Tibial artery (tissue), 4 donors: ENCODE measurements around the gene TLR5.

Experiments
- DNase-seq, 2 donors: peaks; one replicate each; pipeline ENCODE4 v3.0.0-alpha.2; 2019
- H3K27ac ChIP-seq, 2 donors: fragments of 200-600 bp; sonication (generic) in 1 of 2; 1 replicate in 1 of 2; 2 replicates in 1 of 2; pipeline ENCODE4 v1.5.1; 2018 to 2019; ENCODE audit warnings: mild to moderate bottlenecking in 1 of 2
- H3K27me3 ChIP-seq, 2 donors: fragments of 200-600 bp; sonication (generic) in 1 of 2; one replicate each; pipeline versions ENCODE4 v1.5.1 to v1.6.0; 2016 to 2019
- H3K36me3 ChIP-seq, 3 donors: fragments of 200-600 bp; sonication (generic) in 2 of 3; one replicate each; pipeline ENCODE4 v1.5.1; 2016 to 2019; ENCODE audit warnings: mild to moderate bottlenecking in 2 of 3
- H3K4me1 ChIP-seq, 4 donors: fragments of 200-600 bp; sonication (generic) in 2 of 4; 1 replicate in 3 of 4; 2 replicates in 1 of 4; pipeline ENCODE4 v1.5.1; 2016 to 2019
- H3K4me3 ChIP-seq, 2 donors: fragments of 200-600 bp; sonication (generic) in 1 of 2; 1 replicate in 1 of 2; 2 replicates in 1 of 2; pipeline ENCODE4 v1.5.1; 2018 to 2019; ENCODE audit warnings: mild to moderate bottlenecking in 2 of 2
- H3K9me3 ChIP-seq, 3 donors: fragments of 200-600 bp; sonication (generic) in 1 of 3; one replicate each; pipeline ENCODE4 v1.5.1; 2016 to 2019
- intact Hi-C: fragments of 100-400 bp; cut with DNase I; formaldehyde crosslinking; loops from one replicate; pipeline ENCODE4 v1.15.0; 2023; ENCODE audit warnings: low total_unique reads
- TF ChIP-seq, protein P1 (sequence below), 2 experiments: fragments of 200-600 bp in 1 of 2; fragments of 450-650 bp in 1 of 2; IDR thresholded peaks; one replicate each; pipeline ENCODE4 v1.5.1; 2017 to 2019; ENCODE audit warnings: antibody characterized with exemption in 2 of 2, mild to moderate bottlenecking in 1 of 2, moderate library complexity in 1 of 2

Gene TLR5

GRCh38 chr1:223066415-223066814 lies 76.6 kb downstream of the TLR5 start:
- Histone ChIP-seq H3K4me3 (no peak overlapping the region), H3K36me3 (no peaks in the 10 kb centered on the region), H3K27ac (no peak overlapping the region), H3K4me1 (no peaks in the 10 kb centered on the region), H3K27me3 (no peaks in the 10 kb centered on the region), H3K9me3 (no peaks in the 10 kb centered on the region)
- intact Hi-C loops: no loop called here
- TF ChIP-seq, protein P1, sequence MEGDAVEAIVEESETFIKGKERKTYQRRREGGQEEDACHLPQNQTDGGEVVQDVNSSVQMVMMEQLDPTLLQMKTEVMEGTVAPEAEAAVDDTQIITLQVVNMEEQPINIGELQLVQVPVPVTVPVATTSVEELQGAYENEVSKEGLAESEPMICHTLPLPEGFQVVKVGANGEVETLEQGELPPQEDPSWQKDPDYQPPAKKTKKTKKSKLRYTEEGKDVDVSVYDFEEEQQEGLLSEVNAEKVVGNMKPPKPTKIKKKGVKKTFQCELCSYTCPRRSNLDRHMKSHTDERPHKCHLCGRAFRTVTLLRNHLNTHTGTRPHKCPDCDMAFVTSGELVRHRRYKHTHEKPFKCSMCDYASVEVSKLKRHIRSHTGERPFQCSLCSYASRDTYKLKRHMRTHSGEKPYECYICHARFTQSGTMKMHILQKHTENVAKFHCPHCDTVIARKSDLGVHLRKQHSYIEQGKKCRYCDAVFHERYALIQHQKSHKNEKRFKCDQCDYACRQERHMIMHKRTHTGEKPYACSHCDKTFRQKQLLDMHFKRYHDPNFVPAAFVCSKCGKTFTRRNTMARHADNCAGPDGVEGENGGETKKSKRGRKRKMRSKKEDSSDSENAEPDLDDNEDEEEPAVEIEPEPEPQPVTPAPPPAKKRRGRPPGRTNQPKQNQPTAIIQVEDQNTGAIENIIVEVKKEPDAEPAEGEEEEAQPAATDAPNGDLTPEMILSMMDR (IDR thresholded peaks at IDR 0.05): no peak
- no peak for DNase-seq

DNA sequence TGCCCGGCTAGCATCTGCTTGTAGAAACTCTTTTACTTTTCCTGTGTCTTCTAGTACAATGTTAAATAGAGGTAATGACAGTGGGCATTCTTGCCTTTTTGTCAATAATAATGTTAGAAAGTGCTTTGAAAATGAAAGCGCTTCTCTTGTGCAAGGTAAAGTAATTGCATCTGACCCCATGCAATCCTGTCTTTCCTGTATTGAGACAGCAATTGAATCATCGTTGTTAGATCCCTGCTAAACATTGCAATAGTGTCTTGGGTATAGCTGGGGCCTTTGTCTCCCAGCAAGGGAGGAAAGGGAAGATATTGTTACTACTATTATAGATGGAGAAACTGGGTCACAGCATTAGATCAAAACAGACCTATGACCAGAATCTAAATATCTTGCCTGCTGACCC lies 80.9 kb downstream of the TLR5 start:
- Histone ChIP-seq H3K27ac (no peak overlapping the region), H3K27me3 (no peaks in the 10 kb centered on the region), H3K4me1 (no peaks in the 10 kb centered on the region), H3K9me3 (no peaks in the 10 kb centered on the region), H3K4me3 (no peak overlapping the region), H3K36me3 (no peaks in the 10 kb centered on the region)
- TF ChIP-seq, protein P1 (IDR thresholded peaks at IDR 0.05): no peak
- no peak for DNase-seq
- intact Hi-C loops: no loop called here

DNA sequence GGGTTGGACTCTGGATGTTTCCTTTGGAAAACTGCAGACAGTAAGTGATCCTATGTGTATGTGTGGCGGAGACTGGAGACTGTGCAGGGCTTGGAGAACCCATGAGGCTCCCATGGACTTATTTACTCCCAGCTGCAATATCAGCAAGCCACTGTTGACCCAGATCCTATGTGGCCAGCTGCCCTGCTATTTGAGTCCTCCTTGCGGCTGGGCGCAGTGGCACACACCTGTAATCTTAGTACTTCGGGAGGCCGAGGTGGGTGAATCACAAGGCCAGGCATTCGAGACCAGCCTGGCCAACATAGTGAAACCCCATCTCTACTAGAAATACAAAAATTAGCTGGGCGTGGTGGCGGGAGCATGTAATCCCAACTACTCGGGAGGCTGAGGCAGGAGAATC lies 83.5 kb downstream of the TLR5 start:
- H3K4me3 ChIP-seq: no peak overlapping the region
- no peaks in the 10 kb centered on the region for H3K36me3 ChIP-seq
- no peak for DNase-seq
- H3K9me3 ChIP-seq: no peaks in the 10 kb centered on the region
- intact Hi-C loops: no loop called here
- H3K27me3 ChIP-seq: no peaks in the 10 kb centered on the region
- no peak overlapping the region for H3K27ac ChIP-seq
- H3K4me1 ChIP-seq: no peaks in the 10 kb centered on the region
- TF ChIP-seq, protein P1 (IDR thresholded peaks at IDR 0.05): no peak
